GM12865 (cell line): Measurements from ENCODE around the gene ARMC6.

Experiments used
- DNase-seq: peaks from one replicate; pipeline ENCODE4 v3.0.0; 2010; ENCODE audit warnings: low read depth
- H3K4me3 ChIP-seq: 2 replicates; pipeline ENCODE4 v1.5.1; 2011; ENCODE audit warnings: mild to moderate bottlenecking, low read depth, low read length, control low read depth
- TF ChIP-seq, protein P1 (sequence below): IDR thresholded peaks from 2 replicates; pipeline ENCODE4 v1.5.1; 2011; ENCODE audit warnings: low read length, control low read depth, low read depth, inconsistent platforms; ENCODE audit not compliant: insufficient read depth; ENCODE audit errors: missing control alignments

The ARMC6 gene

DNA sequence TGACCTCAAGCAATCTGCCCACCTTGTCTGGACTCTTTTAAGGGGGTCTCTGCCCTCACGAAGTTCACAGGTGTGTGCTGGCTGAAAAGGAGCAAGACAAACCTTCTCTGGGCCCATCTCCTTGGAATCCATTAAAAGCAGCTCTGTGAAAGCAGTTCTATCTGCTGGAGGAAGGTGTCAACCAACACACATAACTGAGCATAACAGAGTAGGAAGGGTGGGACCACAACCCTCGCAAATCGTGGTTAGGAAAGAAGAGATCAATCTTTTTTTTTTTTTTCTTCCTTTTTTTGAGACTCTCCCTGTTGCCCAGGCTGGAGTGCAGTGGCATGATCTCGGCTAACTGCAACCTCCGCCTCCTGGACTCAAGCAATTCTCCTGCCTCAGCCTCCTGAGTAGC lies 1.5 kb upstream of the ARMC6 start:
- TF ChIP-seq, protein P1, sequence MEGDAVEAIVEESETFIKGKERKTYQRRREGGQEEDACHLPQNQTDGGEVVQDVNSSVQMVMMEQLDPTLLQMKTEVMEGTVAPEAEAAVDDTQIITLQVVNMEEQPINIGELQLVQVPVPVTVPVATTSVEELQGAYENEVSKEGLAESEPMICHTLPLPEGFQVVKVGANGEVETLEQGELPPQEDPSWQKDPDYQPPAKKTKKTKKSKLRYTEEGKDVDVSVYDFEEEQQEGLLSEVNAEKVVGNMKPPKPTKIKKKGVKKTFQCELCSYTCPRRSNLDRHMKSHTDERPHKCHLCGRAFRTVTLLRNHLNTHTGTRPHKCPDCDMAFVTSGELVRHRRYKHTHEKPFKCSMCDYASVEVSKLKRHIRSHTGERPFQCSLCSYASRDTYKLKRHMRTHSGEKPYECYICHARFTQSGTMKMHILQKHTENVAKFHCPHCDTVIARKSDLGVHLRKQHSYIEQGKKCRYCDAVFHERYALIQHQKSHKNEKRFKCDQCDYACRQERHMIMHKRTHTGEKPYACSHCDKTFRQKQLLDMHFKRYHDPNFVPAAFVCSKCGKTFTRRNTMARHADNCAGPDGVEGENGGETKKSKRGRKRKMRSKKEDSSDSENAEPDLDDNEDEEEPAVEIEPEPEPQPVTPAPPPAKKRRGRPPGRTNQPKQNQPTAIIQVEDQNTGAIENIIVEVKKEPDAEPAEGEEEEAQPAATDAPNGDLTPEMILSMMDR: no peak
- H3K4me3 ChIP-seq: peak overlapping the region; percentile 100
- no peak for DNase-seq

DNA sequence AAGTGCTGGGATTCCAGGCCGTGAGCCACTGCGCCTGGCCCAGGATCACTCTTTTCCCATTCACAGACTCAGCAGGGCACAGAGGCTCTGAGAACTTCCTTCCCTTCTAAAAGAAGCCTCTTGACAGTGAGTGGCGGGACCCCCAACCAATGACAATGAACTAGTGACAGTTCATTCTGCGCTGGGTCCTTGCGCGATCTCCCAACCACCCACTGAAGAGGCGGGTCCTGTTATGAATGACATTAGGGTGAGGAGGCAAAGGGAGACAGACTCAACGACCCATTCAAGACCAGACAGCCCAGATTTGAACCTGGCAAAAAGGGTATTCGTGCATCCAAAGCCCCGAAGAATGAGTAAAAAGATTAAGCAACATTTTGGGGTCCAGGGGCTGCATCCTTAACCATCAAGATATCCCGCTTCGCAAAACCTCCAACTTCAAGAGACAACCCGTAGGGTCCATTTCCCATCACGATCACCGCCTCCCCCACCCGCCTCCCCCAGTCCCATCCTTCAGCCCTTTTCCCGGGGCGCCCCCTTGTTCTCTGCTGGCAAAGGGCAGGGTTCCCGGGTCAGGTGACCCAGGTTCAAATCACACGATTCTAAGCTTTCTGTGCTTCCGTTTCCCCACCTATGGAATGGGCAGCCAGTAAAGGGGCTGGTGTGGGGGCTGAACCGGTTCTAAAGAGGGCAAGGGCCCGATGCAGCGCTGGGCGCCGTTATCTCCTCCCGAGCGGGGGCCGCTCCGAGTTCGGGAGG lies 805 bp upstream of the ARMC6 start:
- H3K4me3 ChIP-seq: peak overlapping the region; percentile 100
- peak; percentile 95 for DNase-seq
- TF ChIP-seq, protein P1: no peak

DNA sequence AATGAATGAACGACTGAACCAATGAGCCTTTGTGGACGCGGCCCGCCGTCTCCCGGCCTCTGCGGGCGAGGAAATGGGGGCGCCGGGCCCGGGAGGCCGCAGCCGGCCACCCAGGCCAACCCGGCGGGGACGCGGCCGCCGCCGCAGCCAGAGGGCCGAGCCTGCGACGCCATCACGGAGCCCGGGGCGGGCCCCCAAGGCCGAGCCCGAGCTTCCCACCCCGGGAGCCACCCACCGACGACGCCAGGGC lies 302 bp upstream of the ARMC6 start:
- DNase-seq: no peak
- TF ChIP-seq, protein P1: no peak
- H3K4me3 ChIP-seq: peak overlapping the region; percentile 100

DNA sequence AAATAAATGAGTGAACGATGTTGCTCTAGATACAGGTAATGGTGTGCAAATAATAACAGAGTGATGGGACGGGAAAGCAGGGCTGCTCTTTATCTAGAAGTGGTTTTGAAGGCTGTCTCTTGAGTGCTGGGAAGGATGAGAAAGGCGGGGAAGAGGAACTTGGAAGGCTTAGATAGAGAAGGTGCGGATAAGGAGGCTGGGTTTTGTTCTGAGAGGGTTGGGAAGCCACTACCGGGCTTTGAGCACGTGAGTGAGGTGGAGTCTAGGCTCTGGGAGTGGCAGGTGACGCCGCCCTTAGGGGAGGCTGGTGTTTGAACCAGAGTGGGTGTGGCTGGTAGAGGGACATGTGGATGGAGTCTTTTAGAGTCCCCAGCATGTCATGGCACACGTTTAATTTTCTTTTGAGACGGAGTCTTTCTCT lies 811 bp downstream of the ARMC6 start:
- TF ChIP-seq, protein P1: no peak
- DNase-seq: peak; percentile 90

DNA sequence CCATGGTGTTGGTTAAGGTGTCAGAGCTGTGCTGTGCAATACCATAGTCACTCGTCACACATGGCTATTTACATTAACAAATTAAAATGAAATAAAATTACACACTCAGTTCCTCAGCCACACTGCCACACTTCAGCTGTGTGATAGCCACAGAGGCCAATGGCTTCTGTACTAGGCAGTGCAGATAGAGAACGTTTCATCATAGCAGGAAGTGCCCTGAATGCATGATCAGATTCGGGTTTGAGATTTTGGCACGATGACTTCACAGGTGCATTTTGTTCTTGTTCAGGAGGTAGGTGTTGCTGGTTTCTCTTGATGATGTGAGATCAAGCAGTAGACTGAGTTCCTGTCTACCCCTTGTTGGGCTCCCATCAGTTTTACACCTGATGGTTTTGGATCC lies 6.5 kb downstream of the ARMC6 start:
- TF ChIP-seq, protein P1: no peak
- H3K4me3 ChIP-seq: no peak overlapping the region
- DNase-seq: peak; percentile 45

More for the DNA sequence above, 811 bp downstream of the ARMC6 start:
- H3K4me3 ChIP-seq: peak overlapping the region; percentile 75

DNA sequence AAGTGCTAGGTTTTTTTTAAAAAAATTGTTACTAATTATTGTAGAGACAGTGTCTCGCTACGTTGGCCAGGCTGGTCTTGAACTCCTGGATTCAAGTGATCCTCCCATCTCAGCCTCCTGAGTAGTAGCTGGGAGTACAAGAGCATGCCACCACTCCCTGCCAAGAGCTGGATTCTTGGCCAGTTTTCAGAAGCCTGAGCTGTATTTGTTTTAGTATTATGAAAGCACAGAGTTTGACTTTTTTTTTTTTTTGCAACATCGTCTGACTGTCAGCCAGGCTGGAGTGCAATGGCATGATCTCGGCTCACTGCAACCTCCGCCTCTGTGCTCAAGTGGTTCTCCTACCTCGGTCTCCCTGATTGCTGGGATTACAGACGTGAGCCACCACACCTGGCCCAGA lies 7.0 kb downstream of the ARMC6 start:
- DNase-seq: no peak
- TF ChIP-seq, protein P1: no peak
- no peak overlapping the region for H3K4me3 ChIP-seq

DNA sequence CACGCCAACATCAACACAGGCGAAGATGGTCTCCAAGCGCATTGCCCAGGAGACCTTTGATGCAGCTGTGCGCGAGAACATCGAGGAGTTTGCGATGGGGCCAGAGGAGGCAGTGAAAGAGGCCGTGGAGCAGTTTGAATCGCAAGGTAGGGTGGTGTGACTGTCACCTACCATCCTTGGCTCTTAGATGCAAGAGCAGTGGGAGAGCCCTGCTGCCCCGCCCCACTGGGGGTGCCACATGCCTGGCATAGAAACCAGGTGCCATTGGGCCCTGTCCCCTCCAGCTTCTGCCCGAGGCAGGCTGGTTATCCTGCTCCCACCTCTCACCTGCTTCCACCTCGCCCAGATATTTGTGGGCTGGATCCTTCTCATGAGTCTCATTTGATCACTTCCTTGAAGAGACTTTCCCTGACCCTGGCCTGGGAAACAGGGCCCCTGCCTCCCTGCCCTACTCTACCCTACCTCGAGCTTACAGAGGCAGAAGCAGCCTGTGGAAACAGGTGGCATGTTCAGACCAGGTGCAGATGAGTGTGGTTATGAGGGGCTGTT lies 9.4 kb downstream of the ARMC6 start:
- DNase-seq: no peak
- TF ChIP-seq, protein P1: no peak

More for the DNA sequence above, 9.4 kb downstream of the ARMC6 start:
- H3K4me3 ChIP-seq: no peak overlapping the region
